Bone marrow (tissue), 2 donors: ENCODE data around the gene HVCN1.

Source experiments
- DNase-seq, 2 donors: peaks; one replicate each; lab custom pipeline; 2025; lab: John Stamatoyannopoulos, UW

Gene HVCN1

GRCh38 chr12:110698171-110698902, 9.4 kb upstream of the HVCN1 start:
- peak; percentile 63 to 88 for DNase-seq

DNA sequence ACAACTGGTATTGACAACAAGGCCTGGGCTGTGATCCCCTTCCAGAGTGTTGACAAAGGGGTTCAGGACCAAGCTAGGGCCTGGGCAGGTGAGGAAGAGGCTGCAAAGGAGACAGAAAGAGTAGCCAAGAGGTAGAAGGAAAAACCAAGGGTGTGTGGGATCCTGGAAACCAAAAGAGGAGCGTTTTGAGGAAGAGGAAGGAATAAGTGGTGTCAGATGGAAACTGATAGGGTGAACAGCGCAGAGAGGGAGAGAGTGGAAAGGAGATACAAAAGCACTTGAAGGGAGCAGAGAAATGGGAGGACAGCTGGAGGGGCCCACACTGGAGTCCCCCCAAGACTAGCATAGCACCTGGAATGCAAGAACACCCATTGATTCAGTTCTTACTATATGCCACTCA, 8.3 kb upstream of the HVCN1 start:
- DNase-seq = no peak

DNA sequence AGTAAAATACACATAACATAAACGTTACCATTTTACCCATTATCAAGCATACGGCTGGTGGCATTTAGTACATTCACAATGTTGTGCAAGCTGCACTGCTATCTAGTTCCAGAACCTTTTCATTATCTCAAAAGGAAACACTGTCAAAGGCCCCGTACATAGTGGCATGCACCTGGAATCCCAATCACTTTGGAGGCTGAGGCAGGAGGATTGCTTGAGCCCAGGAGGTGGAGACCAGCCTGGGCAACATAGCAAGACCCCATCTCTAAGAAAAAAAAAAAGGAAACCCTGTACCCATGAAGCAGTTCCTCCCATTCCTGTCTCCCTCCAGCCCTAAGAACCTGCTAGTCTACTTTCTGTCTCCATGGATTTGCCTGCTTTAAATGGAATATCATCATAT, 7.4 kb upstream of the HVCN1 start:
- DNase-seq = no peak

- DNase-seq = peak in 1 of 2 donors; percentile 27
These were observed 5.5 kb upstream of the HVCN1 start for GRCh38 chr12:110694330-110694901.

DNA sequence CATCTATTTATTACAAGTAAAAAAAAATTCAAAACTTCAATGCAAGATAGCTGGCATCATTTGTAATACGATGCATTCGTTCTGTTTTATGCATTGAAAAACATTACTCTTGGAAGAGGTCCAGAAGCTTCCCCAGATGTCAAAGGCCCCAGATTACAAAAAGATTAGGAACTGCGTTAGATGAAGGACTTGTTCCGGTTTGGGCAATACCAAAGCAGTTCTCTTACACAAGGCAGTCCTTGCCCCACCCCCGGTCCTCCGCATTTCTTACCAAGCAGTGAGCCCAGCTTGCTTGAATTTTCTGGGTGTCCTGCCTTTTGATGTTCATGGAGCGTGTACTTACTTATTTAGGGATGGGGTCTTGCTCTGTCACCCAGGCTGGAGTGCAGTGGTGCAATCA, 4.8 kb upstream of the HVCN1 start:
- peak; percentile 12 to 27 for DNase-seq

DNA sequence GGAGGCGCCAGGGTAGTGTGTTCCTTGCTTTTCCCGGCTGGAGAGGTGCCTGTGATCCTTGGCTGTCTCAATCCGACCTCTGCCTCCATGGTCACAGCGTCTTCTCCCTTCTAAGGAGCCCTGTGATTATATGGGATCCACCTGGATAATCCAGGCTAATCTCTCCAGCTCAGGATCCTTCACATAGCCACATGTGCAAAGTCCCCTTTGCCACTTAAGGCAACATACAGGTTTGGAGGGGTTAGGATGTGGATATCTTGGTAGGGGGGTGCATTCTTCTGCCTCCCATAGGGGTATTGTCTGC, 1.2 kb upstream of the HVCN1 start:
- no peak for DNase-seq

GRCh38 chr12:110689281-110690126, 589 bp upstream of the HVCN1 start:
- DNase-seq = peak in 1 of 2 donors; percentile 55

GRCh38 chr12:110687396-110688169, 1.3 kb downstream of the HVCN1 start:
- no peak for DNase-seq

GRCh38 chr12:110686294-110686903, 2.5 kb downstream of the HVCN1 start:
- DNase-seq = no peak

DNA sequence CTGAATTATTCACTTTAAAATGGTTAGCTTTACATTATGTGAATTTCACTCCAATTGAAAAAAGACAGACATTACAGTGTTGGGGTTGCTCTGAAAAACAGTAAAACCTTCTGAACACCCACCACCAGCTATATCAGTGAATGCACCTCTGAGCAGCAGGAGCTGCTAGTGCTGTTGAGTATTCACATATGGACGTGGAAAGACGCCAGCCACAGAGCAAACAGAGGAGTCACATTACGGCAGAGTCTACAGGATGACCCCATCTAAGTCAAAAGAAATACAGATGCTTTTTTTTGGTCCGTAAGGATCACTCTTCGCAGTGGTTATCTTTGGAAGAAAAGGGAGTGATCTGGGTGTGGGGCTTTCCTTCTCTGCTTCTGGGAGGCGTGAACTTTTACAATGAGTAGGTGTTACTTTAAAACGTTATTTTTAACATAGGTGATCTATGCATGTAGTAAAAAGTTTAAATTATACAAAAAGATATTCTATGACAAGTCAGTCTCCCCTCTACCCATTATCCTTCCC, 4.5 kb downstream of the HVCN1 start:
- DNase-seq = no peak

GRCh38 chr12:110683888-110684287, 5.0 kb downstream of the HVCN1 start:
- no peak for DNase-seq

GRCh38 chr12:110680032-110680431, 8.9 kb downstream of the HVCN1 start:
- DNase-seq = no peak

GRCh38 chr12:110679201-110679600, 9.7 kb downstream of the HVCN1 start:
- DNase-seq = no peak

GRCh38 chr12:110677982-110678381, 10.9 kb downstream of the HVCN1 start:
- DNase-seq = no peak

DNA sequence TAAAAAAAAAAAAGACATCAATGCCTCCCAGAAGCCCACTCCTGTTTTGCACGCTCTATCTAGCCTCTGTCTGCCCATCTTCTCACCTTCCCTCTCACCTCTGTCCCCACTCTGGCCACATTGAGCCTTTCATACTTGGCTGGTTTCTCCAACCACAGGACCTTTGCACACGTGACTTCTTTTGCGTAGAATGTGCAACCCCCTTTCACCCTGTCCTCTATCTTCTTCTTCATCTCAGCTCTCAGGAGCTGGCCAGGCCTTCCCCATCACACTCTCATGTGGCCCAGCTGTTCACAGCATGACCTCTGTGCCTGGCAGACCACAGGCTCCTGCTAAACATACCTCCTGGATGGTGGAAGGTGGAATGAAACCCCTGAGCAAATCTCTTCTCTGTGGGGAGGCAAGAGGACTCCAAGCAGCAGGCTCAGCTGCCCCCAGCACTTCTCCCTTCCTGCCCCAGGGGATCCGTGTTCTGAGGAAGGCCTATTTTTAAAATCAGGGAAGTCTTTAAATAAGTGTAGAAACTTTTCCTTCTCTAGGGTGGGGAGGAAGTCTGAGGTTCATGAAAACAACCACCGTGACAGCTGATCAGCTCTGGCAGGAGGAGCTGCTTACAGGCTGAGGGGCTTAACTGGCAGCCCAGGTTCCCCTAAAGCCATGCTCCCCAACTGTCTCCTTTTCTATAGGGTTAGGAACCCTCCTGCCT, 11.6 kb downstream of the HVCN1 start:
- peak in 1 of 2 donors; percentile 51 for DNase-seq

GRCh38 chr12:110676171-110676570, 12.7 kb downstream of the HVCN1 start:
- no peak for DNase-seq

DNA sequence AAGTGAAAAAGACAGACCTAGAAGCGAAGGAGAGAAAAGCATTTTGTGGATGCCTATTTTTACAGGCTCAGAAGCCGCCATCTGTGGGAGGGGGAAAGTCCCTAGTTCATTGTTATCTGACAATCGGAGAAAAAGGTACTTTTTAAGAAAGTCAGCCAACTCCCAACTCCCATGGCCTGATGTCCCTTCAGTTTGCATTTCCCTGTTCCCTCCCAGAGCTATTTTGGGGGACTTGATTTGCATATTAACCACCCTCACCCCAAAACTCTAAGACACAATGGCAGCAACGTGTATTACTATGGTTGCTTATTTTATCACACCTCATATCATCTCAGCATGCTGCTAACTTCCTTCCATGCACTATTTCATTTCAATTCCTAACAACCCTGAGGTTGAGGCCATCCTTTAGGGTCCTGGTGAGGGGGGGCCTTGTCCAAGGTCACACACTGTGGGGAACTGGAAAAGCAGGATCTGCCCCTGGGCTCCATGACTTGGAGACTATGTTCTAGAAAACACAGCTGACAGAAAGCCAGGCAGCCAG, 18.7 kb downstream of the HVCN1 start:
- DNase-seq = no peak

DNA sequence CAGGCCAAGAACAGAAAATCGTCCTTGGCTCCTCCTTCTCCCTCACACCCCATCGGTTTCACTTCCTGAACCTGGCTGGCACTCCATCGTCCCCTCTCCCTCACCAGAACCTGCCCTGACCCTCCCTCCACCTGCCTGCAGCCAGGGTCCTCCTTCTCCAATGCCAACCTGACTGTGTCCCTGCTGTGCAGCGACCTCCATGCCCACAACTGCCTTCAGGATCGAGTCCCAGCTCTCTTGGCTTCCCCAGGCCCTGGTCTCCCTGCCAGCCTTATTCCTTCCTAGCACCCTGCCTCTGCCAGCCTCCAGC, 19.8 kb downstream of the HVCN1 start:
- DNase-seq = no peak

GRCh38 chr12:110668480-110669192, 20.3 kb downstream of the HVCN1 start:
- no peak for DNase-seq

- no peak for DNase-seq
These were observed 21.2 kb downstream of the HVCN1 start for GRCh38 chr12:110667671-110668070.
